ENCODE measurements around the gene TSPO2.
A peak's percentile ranks its signal among the peaks of the same experiment; 100 is the strongest.
"Not testable (repeated sequence)": the region's sequence is repeated elsewhere in the genome, so short reads cannot be mapped to it uniquely, and the experiment has no call there.

TSPO2 gene

GRCh38 chr6:41042226-41043055 is at the start of gene TSPO2:
Gene TSPO2 (plus strand): TSS chr6:41042467. CDS start chr6:41042986, 519 bp downstream.
- DNase-seq: no peak

- DNase-seq: no peak
These were observed 49.5 kb upstream of the TSPO2 start for GRCh38 chr6:40992746-40993145.

- peak in 1 of 2 experiments; percentile 56 for DNase-seq
These were observed 45.6 kb upstream of the TSPO2 start for GRCh38 chr6:40996591-40997233.

- DNase-seq: peak; percentile 50 to 56
These were observed 44.9 kb upstream of the TSPO2 start for GRCh38 chr6:40997234-40997957.

- DNase-seq: no peak
These were observed 43.6 kb upstream of the TSPO2 start for GRCh38 chr6:40998661-40999060.

GRCh38 chr6:40999569-40999968 is 42.7 kb upstream of the TSPO2 start:
- DNase-seq: peak in 1 of 2 experiments; percentile 11

GRCh38 chr6:41000248-41000647 is 42.0 kb upstream of the TSPO2 start:
- no peak for DNase-seq

GRCh38 chr6:41002168-41002567 is 40.1 kb upstream of the TSPO2 start:
- no peak for DNase-seq

- DNase-seq: peak; percentile 42 to 59
These were observed 36.0 kb upstream of the TSPO2 start for GRCh38 chr6:41006217-41006616.

GRCh38 chr6:41006980-41007379 is 35.3 kb upstream of the TSPO2 start:
- not testable (repeated sequence) for DNase-seq

- DNase-seq: no peak
These were observed 34.3 kb upstream of the TSPO2 start for GRCh38 chr6:41008011-41008410.

GRCh38 chr6:41009669-41010068 is 32.6 kb upstream of the TSPO2 start:
- DNase-seq: no peak

GRCh38 chr6:41011673-41012072 is 30.6 kb upstream of the TSPO2 start:
- no peak for DNase-seq

- DNase-seq: peak in 1 of 2 experiments; percentile 63
These were observed 28.7 kb upstream of the TSPO2 start for GRCh38 chr6:41013466-41014153.

- DNase-seq: no peak
These were observed 27.5 kb upstream of the TSPO2 start for GRCh38 chr6:41014780-41015179.

GRCh38 chr6:41015860-41016259 is 26.4 kb upstream of the TSPO2 start:
- not testable (repeated sequence) for DNase-seq

GRCh38 chr6:41017663-41018062 is 24.6 kb upstream of the TSPO2 start:
- no peak for DNase-seq

GRCh38 chr6:41021832-41022231 is 20.4 kb upstream of the TSPO2 start:
- DNase-seq: peak in 1 of 2 experiments; percentile 49

GRCh38 chr6:41022294-41022693 is 20.0 kb upstream of the TSPO2 start:
- no peak for DNase-seq

GRCh38 chr6:41023114-41023513 is 19.2 kb upstream of the TSPO2 start:
- no peak for DNase-seq

- peak; percentile 11 to 57 for DNase-seq
These were observed 16.2 kb upstream of the TSPO2 start for GRCh38 chr6:41025966-41026530.

- no peak for DNase-seq
These were observed 15.0 kb upstream of the TSPO2 start for GRCh38 chr6:41027241-41027640.
